Colonic mucosa (tissue), 4 donors: ENCODE data around the gene PTH2R. TPM values are rescaled to one million over a fixed set of nuclear protein-coding genes. Genes with fewer than 3 reads are reported as not detected.

Experiments
- DNase-seq: peaks from one replicate; pipeline ENCODE4 v3.0.0-alpha.2; 2020
- H3K27ac ChIP-seq: fragments of 200-600 bp; one replicate; pipeline ENCODE4 v1.8.0; 2021
- H3K27me3 ChIP-seq: fragments of 200-600 bp; one replicate; pipeline ENCODE4 v1.8.0; 2021
- H3K36me3 ChIP-seq: fragments of 200-600 bp; one replicate; pipeline ENCODE4 v1.8.0; 2021
- H3K4me1 ChIP-seq: fragments of 200-600 bp; one replicate; pipeline ENCODE4 v1.8.0; 2021; ENCODE audit warnings: mild to moderate bottlenecking
- H3K4me3 ChIP-seq: fragments of 200-600 bp; one replicate; pipeline ENCODE4 v1.8.0; 2021
- H3K9ac ChIP-seq, 2 donors: one replicate each; pipeline ENCODE4 v1.7.0; 2013; ENCODE audit warnings: control low read depth in 2 of 2, low read depth in 2 of 2, low read length in 2 of 2
- H3K9me3 ChIP-seq: fragments of 200-600 bp; one replicate; pipeline ENCODE4 v1.8.0; 2021
- intact Hi-C: fragments of 100-400 bp; cut with DNase I; formaldehyde crosslinking; loops from one replicate; pipeline ENCODE4 v1.14.1; 2022
- total RNA-seq, 2 donors: library from RNA; stranded (reverse); fragmentation: NEBNext Ultra II Directional in 1 of 2; extraction: Animal tissue kit (Norgen Biotek cat#: 25700) in 1 of 2; gene quantifications; one replicate each; pipeline ENCODE4 v1.2.1, GENCODE V29; 2021
- TF ChIP-seq, protein P1 (sequence below): fragments of 200-600 bp; IDR thresholded peaks from one replicate; pipeline ENCODE4 v1.8.0; 2022; ENCODE audit warnings: antibody characterized with exemption, mild to moderate bottlenecking
- donor health status: healthy.
- donor health status: DM: no; HTN: no; CAD: no.
- donor health status: DM: no; HTN: no; CAD: no.

The PTH2R gene
- total RNA-seq, 2 donors from 2014 or later, result not detected

DNA sequence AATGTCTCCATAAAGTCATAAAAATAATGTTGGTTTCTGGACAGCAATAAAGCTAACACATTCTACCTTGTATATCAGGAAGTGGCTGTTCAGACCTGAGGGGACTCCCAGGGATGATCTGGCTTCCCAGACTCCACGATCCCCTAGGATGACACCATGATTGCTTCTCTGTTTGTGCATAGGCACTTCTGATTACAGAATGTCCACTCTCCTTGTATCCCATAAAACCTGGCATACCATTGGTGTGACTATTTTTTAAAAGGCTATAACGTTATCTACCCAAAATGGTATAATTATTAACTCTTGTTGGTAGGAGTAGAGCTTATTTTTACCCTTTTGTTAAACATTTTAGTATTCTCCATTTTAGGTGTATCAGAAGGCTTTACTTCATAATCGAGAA is 57.1 kb downstream of the PTH2R start:
- Histone ChIP-seq H3K9me3 (no peaks in the 10 kb centered on the region), H3K36me3 (no peaks in the 10 kb centered on the region), H3K27me3 (no peaks in the 10 kb centered on the region), H3K4me3 (no peak overlapping the region), H3K4me1 (no peaks in the 10 kb centered on the region), H3K9ac (no peak overlapping the region), H3K27ac (no peak overlapping the region)
- TF ChIP-seq, protein P1, sequence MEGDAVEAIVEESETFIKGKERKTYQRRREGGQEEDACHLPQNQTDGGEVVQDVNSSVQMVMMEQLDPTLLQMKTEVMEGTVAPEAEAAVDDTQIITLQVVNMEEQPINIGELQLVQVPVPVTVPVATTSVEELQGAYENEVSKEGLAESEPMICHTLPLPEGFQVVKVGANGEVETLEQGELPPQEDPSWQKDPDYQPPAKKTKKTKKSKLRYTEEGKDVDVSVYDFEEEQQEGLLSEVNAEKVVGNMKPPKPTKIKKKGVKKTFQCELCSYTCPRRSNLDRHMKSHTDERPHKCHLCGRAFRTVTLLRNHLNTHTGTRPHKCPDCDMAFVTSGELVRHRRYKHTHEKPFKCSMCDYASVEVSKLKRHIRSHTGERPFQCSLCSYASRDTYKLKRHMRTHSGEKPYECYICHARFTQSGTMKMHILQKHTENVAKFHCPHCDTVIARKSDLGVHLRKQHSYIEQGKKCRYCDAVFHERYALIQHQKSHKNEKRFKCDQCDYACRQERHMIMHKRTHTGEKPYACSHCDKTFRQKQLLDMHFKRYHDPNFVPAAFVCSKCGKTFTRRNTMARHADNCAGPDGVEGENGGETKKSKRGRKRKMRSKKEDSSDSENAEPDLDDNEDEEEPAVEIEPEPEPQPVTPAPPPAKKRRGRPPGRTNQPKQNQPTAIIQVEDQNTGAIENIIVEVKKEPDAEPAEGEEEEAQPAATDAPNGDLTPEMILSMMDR, result no peak
- DNase-seq, result no peak
- intact Hi-C loops, result loop anchor here (10.0 kb wide), 1 partner anchor 321 kb away; no protein-coding TSS in a partner anchor

DNA sequence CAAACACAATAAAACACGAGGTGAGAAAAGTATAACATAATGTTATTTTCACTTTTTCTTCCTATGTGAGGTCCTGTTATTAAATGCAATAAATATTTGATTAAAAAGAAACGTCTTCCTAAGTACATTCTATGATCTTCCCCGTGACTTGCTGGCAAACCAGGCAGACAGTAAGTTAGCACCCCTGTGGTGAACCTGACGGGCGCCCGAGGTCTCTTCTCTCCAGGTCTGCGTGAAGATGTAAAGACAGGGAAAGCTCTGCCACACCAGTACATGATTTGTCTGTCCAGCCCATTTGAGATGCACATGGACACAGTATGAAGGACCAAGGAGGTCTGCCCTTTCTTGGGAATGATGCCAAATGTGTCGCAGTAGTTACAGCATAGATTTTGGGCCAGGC is 57.6 kb downstream of the PTH2R start:
- Histone ChIP-seq H3K9ac (no peak overlapping the region), H3K27ac (no peak overlapping the region), H3K36me3 (no peaks in the 10 kb centered on the region), H3K9me3 (no peaks in the 10 kb centered on the region), H3K4me1 (no peaks in the 10 kb centered on the region), H3K4me3 (no peak overlapping the region), H3K27me3 (no peaks in the 10 kb centered on the region)
- DNase-seq, result no peak
- TF ChIP-seq, protein P1, result no peak
- intact Hi-C loops, result loop anchor here (10.0 kb wide), 1 partner anchor 321 kb away; no protein-coding TSS in a partner anchor

DNA sequence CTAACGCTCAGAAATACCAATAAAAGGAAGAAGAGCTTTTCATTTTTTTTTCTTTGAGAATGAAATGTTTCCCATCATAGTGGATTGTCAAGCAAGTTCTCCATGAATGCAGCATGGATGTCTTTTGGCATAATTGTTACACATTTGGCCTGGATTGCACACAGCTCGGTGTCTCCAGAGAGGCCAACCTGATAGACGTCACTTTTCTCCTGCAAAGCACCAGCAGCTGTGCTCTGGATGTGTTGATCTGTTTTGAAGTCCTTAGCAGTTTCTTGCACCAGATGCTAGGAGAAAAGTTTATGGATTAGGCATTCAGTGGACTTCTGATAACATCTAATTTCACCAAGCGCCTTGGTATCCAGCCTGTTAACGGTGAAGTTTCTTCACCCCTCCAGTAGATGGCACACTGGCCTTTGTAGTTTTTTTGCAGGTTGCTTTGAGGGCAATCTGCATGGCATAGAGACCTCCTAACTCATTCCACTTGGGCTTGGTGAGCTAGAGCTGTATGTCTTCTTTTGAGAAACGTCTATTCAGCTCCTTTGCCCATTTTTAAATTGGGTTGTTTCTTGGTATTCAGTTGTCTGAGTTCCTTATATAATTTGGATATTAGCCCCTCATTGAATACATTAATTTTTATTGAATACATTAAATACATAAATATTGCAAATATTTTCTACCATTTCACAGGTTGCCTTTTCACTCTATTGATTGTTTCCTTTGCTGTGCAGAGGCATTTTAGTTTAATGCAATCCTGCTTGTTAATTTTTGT is 59.7 kb downstream of the PTH2R start:
- DNase-seq, result peak; percentile 39
- no peak overlapping the region for H3K27ac ChIP-seq
- no peaks in the 10 kb centered on the region for H3K27me3 ChIP-seq
- intact Hi-C loops, result loop anchor here (2.0 to 10.0 kb wide), 2 partner anchors 318 to 742 kb away; no protein-coding TSS in a partner anchor
- H3K4me3 ChIP-seq, result no peak overlapping the region
- H3K36me3 ChIP-seq, result no peaks in the 10 kb centered on the region
- H3K4me1 ChIP-seq, result no peaks in the 10 kb centered on the region
- no peaks in the 10 kb centered on the region for H3K9me3 ChIP-seq
- TF ChIP-seq, protein P1, result peak; percentile 44
- no peak overlapping the region for H3K9ac ChIP-seq

DNA sequence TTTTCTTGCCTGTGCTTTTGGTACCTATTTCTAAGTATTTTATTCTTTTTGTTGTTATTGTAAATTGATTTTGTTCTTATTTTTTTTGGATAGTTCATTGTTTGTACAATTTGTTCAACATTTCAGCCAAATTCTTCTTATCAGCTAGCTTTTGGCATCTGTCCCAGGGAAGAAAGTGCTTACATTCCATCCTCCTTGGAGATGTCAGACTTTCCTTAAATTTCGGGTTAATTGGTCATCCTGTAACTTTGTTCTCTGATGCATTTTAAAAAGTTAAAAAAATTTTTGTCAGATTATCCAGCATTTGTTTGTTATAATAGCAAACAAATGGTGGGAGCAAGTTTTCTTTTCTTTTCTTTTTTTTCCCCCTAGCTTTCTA is 60.3 kb downstream of the PTH2R start:
- H3K9me3 ChIP-seq, result no peaks in the 10 kb centered on the region
- H3K27me3 ChIP-seq, result no peaks in the 10 kb centered on the region
- no peaks in the 10 kb centered on the region for H3K4me1 ChIP-seq
- no peak for DNase-seq
- no peak overlapping the region for H3K27ac ChIP-seq
- no peak overlapping the region for H3K4me3 ChIP-seq
- H3K36me3 ChIP-seq, result no peaks in the 10 kb centered on the region
- no peak overlapping the region for H3K9ac ChIP-seq
- intact Hi-C loops, result loop anchor here (2.0 to 10.0 kb wide), 2 partner anchors 318 to 742 kb away; no protein-coding TSS in a partner anchor
- TF ChIP-seq, protein P1, result no peak

DNA sequence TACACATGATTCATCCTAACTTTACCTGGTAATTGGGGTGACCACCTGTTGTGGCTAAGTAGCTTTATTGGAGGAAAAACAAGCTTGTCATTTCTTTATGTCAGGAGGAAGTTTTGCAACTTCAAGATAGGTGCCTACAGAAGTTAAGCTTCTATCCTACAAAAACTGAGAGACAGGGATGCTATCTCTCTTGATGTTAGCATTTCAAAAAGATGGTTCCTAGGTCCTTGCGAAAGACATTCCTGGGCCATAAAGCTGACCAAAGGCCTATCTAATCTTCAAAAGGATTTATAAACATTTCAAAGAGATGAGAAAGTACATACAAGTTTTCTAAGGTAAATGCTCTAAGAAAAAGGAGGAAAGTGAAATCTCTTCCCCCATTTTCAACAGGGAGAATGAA is 61.0 kb downstream of the PTH2R start:
- no peaks in the 10 kb centered on the region for H3K36me3 ChIP-seq
- H3K27ac ChIP-seq, result no peak overlapping the region
- intact Hi-C loops, result loop anchor here (2.0 to 10.0 kb wide), 2 partner anchors 317 to 741 kb away; no protein-coding TSS in a partner anchor
- TF ChIP-seq, protein P1, result no peak
- DNase-seq, result no peak
- no peaks in the 10 kb centered on the region for H3K9me3 ChIP-seq
- no peaks in the 10 kb centered on the region for H3K27me3 ChIP-seq
- no peak overlapping the region for H3K4me3 ChIP-seq
- H3K4me1 ChIP-seq, result no peaks in the 10 kb centered on the region
- H3K9ac ChIP-seq, result no peak overlapping the region
